RWPE2 (cell line): ENCODE results near the gene E2F4.

Experiments used
- ATAC-seq: fragments of 200-7000 bp; cut with Tn5 transposase; 3 replicates; pipeline ENCODE4 v1.9.1; 2021; ENCODE audit warnings: low read depth
- DNase-seq: peaks from one replicate; pipeline ENCODE4 v3.0.0-alpha.2; 2020; ENCODE audit warnings: low spot score
- H3K27ac ChIP-seq: fragments of 450-650 bp; 2 replicates; pipeline ENCODE4 v1.5.1; 2017; ENCODE audit warnings: mild to moderate bottlenecking; ENCODE audit not compliant: poor library complexity, severe bottlenecking
- H3K27me3 ChIP-seq: fragments of 250-450 bp; sonication (Bioruptor Pico); 2 replicates; pipeline ENCODE4 v1.5.1; 2021; ENCODE audit warnings: mild to moderate bottlenecking, moderate library complexity; ENCODE audit not compliant: insufficient read depth, poor library complexity, severe bottlenecking
- H3K36me3 ChIP-seq: fragments of 250-450 bp; sonication (Bioruptor Pico); 2 replicates; pipeline ENCODE4 v1.5.1; 2020; ENCODE audit warnings: low read depth, mild to moderate bottlenecking, moderate library complexity
- H3K4me1 ChIP-seq: fragments of 250-450 bp; sonication (Bioruptor Pico); 2 replicates; pipeline ENCODE4 v1.5.1; 2021; ENCODE audit warnings: mild to moderate bottlenecking, moderate library complexity; ENCODE audit not compliant: insufficient read depth, poor library complexity, severe bottlenecking
- H3K4me3 ChIP-seq: fragments of 250-450 bp; sonication (Bioruptor Pico); 2 replicates; pipeline ENCODE4 v1.5.1; 2021; ENCODE audit warnings: mild to moderate bottlenecking, moderate library complexity; ENCODE audit not compliant: severe bottlenecking
- H3K9me3 ChIP-seq: fragments of 250-450 bp; sonication (Bioruptor Pico); 2 replicates; pipeline ENCODE4 v1.5.1; 2021; ENCODE audit warnings: mild to moderate bottlenecking, moderate library complexity; ENCODE audit not compliant: severe bottlenecking
- TF ChIP-seq, protein P1 (sequence below): fragments of 450-650 bp; IDR thresholded peaks from one replicate; pipeline ENCODE4 v1.5.1; 2017; ENCODE audit warnings: mild to moderate bottlenecking, moderate library complexity; ENCODE audit not compliant: poor library complexity, severe bottlenecking

E2F4 gene

DNA sequence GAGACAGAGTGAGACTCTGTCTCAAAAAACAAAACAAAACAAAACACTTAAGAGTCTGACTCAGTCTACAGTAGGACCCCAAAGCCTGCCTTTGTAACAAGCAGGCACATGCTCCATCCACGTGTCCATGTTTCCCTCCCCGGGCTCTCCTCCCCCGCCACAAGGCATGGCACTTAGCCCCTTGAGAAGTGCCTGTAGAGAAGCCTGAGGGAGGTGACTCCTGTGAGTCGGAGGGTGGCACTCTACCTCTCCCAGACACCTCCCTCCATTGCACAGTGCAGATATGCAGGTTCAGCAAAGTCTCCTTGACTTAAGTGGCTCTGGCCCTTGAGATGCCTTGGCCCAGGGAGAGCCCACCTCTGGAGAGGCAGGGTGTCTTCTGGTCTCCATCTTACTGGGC, 48.6 kb downstream of the E2F4 start:
- ATAC-seq (no peak), DNase-seq (no peak)
- H3K4me1 ChIP-seq = peaks cover 55% of the 10 kb centered on the region
- H3K9me3 ChIP-seq = no peaks in the 10 kb centered on the region
- TF ChIP-seq, protein P1, sequence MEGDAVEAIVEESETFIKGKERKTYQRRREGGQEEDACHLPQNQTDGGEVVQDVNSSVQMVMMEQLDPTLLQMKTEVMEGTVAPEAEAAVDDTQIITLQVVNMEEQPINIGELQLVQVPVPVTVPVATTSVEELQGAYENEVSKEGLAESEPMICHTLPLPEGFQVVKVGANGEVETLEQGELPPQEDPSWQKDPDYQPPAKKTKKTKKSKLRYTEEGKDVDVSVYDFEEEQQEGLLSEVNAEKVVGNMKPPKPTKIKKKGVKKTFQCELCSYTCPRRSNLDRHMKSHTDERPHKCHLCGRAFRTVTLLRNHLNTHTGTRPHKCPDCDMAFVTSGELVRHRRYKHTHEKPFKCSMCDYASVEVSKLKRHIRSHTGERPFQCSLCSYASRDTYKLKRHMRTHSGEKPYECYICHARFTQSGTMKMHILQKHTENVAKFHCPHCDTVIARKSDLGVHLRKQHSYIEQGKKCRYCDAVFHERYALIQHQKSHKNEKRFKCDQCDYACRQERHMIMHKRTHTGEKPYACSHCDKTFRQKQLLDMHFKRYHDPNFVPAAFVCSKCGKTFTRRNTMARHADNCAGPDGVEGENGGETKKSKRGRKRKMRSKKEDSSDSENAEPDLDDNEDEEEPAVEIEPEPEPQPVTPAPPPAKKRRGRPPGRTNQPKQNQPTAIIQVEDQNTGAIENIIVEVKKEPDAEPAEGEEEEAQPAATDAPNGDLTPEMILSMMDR = no peak
- no peak overlapping the region for H3K4me3 ChIP-seq
- no peaks in the 10 kb centered on the region for H3K27me3 ChIP-seq
- H3K27ac ChIP-seq = peak overlapping the region; percentile 92
- H3K36me3 ChIP-seq = peaks cover 59% of the 10 kb centered on the region

GRCh38 chr16:67241008-67241900, 49.3 kb downstream of the E2F4 start:
- TF ChIP-seq, protein P1 = no peak

DNA sequence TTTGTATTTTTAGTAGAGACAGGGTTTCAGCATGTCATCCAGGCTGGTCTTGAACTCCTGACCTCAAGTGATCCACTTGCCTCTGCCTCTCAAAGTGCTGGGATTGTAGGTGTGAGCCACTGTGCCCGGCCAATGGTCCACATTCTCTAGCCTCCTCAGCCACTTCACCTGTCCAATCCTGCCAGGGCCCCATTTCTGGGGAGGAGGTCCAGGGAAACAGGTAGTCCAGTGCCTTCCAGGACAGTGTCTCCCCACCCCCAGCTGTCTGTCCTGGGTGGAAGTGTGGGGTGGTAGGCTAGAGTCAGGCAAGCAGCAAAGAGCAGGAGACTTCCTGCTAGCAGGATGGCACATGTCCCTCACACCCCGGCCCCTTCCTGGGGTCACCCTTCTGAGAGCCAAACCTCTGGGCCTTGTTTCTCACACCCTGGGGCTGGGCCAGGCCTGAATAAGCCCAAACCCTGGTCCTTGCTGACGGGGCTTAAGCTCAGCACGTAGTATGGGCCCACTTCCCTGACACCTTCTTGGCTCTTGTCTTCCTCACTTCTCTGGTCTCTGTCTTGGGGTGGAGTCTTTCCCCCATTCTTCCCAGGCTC, 50.3 kb downstream of the E2F4 start:
- DNase-seq (no peak), ATAC-seq (no peak)
- Histone ChIP-seq H3K4me3 (no peak overlapping the region), H3K36me3 (peaks cover 43% of the 10 kb centered on the region), H3K27ac (peak overlapping the region; percentile 92), H3K27me3 (no peaks in the 10 kb centered on the region), H3K4me1 (peaks cover 59% of the 10 kb centered on the region), H3K9me3 (no peaks in the 10 kb centered on the region)
- TF ChIP-seq, protein P1 = no peak

More at GRCh38 chr16:67241008-67241900, 49.3 kb downstream of the E2F4 start:
- no peaks in the 10 kb centered on the region for H3K9me3 ChIP-seq
- no peaks in the 10 kb centered on the region for H3K27me3 ChIP-seq
- H3K36me3 ChIP-seq = peaks cover 51% of the 10 kb centered on the region
- ATAC-seq = peak; percentile 59
- no peak overlapping the region for H3K4me3 ChIP-seq
- peak; percentile 87 for DNase-seq
- H3K4me1 ChIP-seq = peaks cover 59% of the 10 kb centered on the region
- peak overlapping the region; percentile 92 for H3K27ac ChIP-seq

GRCh38 chr16:67243481-67243880, 51.5 kb downstream of the E2F4 start:
- ATAC-seq (no peak), DNase-seq (no peak)
- no peaks in the 10 kb centered on the region for H3K27me3 ChIP-seq
- H3K4me1 ChIP-seq = peaks cover 64% of the 10 kb centered on the region
- no peak overlapping the region for H3K4me3 ChIP-seq
- H3K9me3 ChIP-seq = no peaks in the 10 kb centered on the region
- TF ChIP-seq, protein P1 = no peak
- H3K36me3 ChIP-seq = peaks cover 31% of the 10 kb centered on the region
- H3K27ac ChIP-seq = peak overlapping the region; percentile 92
